Umbilical cord (tissue), 2 donors: Measurements from ENCODE around the gene MAP3K9. TPM values are rescaled to one million over a fixed set of nuclear protein-coding genes. Genes with fewer than 3 reads are reported as not detected.

Experiments
- DNase-seq: peaks from one replicate; pipeline ENCODE4 v3.0.0-alpha.2; 2015; ENCODE audit warnings: low spot score
- total RNA-seq: library from RNA; depleted of rRNA; stranded (reverse); fragments of >200 nt; gene quantifications from one replicate; pipeline ENCODE4 v1.2.3, GENCODE V29; 2014; ENCODE audit warnings: low replicate concordance; ENCODE audit not compliant: insufficient read depth

Gene MAP3K9
- total RNA-seq, 1 donor from 2014 or later: 2.6 TPM

GRCh38 chr14:70699646-70700045 is 109.7 kb downstream of the MAP3K9 start:
- DNase-seq: no peak

- no peak for DNase-seq
Measured at GRCh38 chr14:70698288-70698687, 111.0 kb downstream of the MAP3K9 start.

DNA sequence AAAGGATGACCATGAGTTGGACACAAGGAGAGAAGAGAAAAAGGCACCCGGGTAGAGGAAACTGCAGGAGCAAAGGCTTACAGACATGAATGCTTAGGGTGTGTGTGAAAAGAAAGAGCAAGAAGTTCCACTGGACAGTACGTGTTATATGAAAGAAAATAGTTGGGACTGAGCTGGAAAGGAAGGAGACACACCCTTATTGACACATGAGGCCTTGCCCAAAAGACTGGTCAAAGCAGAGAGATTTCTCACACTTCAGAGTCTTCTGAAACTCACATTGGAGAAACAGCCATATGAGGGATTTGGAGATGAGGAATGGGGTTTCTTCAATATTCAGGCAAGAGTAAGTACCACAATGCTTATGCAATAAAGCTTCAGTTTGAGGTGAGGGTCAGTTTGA is 111.6 kb downstream of the MAP3K9 start:
- DNase-seq: no peak

DNA sequence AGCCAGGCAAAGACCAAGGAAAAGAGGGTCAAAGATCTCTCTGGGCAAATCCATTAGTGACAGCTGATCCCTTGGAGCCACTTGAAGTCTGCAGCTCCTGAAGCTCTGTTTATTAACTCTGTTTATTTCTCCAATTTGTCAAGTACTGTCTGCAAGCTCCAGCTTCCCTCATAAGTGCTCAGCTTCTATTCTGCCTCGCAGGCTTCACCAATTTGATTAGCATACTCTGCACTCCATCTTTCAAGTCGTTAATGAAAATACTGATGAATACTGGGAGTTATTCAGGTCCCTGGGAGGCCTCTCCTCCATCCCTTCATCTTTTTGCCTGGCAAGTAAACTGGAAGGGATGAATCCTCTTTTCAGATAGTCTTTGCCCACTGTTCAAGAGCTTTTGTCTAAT is 113.3 kb downstream of the MAP3K9 start:
- no peak for DNase-seq

DNA sequence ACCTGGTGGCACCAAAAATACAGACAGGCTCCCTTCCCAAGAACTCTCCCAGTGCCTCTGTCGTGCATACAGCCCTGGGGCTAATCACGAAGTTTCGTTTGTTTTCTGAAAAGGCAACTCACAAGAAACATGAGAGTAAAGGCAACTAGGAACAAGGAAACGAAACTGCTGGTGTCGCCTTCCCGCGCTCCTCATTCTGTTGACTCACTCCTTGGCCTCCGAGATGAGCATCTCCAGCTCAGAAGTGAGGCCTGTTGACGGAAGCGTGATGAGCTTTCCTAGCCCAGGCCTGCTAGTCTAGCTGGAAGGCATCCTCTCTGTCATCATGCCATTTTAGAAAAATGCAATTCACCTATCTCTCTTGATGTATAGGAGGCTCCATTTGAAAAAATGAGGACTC is 117.1 kb downstream of the MAP3K9 start:
- peak; percentile 26 for DNase-seq

DNA sequence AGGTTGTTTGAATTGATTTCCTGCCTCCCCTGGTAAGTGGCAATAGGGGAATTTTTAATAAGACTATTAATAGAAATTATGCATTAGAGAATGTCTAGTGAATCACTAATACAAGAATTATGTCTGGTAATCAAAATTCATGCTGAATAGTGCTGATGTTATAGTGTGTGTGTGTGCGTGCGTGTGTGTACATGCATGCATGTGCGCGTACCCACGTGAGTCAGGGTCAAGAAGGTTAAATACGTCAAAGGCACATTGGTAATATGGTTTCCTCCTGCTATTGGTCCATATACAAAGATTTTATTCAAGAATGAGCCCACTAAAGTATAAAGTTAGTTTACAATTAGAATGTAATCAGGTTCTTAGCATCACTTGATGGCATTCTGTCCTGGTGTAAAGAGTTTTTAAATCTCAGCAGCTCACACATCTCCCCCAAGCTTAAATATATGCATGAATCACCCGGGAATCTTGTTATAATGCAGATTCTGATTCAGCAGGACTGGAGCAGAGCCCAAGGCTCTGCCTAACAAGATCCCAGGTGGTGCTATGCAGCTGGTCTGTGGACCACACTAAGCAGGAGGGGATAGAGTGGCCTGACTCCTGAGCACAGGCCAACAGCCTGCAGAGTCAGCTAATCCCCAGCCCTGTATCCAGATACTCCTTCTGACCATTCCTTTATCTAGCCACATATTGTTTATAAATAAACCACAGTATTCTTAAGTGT is 123.7 kb downstream of the MAP3K9 start:
- DNase-seq: no peak

- no peak for DNase-seq
Measured at GRCh38 chr14:70683983-70684382, 125.3 kb downstream of the MAP3K9 start.

- no peak for DNase-seq
Measured at GRCh38 chr14:70680748-70681147, 128.6 kb downstream of the MAP3K9 start.

DNA sequence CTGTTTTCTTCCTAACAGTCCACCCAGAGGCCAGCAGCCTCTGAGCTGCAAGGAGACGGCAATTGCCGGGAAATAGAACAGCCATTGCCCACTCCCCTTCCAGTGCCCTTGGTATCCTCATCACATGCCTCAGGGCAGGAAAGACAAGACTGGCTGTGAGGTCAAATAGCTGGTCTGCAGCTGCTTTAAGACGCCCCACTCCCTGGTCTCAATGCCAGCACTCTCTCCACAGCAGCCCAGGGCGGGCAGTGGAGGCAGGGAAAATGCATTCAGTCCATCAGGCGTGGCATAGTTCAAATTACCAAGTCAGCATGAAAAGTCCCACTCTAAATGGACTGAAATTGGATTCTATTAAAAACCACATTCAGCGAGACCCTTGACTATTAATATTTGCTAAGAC is 132.0 kb downstream of the MAP3K9 start:
- no peak for DNase-seq

Other genes starting within 250 kb of the MAP3K9 start
- gene MED6, start 208.9 kb downstream of the MAP3K9 start, total RNA-seq: 57.1 TPM
- gene TTC9, start 167.6 kb downstream of the MAP3K9 start, total RNA-seq: 0.96 TPM
- 75.6 TPM for gene PCNX1, start 97.9 kb upstream of the MAP3K9 start, total RNA-seq